HG03442 (cell line): Measurements from ENCODE around the gene MYADML2.
"Not testable (repeated sequence)": the region's sequence is repeated elsewhere in the genome, so short reads cannot be mapped to it uniquely, and the experiment has no call there.

ENCODE experiments used
- ATAC-seq: cut with Tn5 transposase; IDR thresholded peaks from one replicate; pipeline ENCODE4 v1.9.1; 2021; ENCODE audit warnings: mild to moderate bottlenecking, moderate library complexity; ENCODE audit not compliant: unreplicated experiment

MYADML2 gene

GRCh38 chr17:81959362-81960129, 12.5 kb upstream of the MYADML2 start:
- ATAC-seq: peak; percentile 64

GRCh38 chr17:81958633-81959342, 11.8 kb upstream of the MYADML2 start:
- no peak for ATAC-seq

DNA sequence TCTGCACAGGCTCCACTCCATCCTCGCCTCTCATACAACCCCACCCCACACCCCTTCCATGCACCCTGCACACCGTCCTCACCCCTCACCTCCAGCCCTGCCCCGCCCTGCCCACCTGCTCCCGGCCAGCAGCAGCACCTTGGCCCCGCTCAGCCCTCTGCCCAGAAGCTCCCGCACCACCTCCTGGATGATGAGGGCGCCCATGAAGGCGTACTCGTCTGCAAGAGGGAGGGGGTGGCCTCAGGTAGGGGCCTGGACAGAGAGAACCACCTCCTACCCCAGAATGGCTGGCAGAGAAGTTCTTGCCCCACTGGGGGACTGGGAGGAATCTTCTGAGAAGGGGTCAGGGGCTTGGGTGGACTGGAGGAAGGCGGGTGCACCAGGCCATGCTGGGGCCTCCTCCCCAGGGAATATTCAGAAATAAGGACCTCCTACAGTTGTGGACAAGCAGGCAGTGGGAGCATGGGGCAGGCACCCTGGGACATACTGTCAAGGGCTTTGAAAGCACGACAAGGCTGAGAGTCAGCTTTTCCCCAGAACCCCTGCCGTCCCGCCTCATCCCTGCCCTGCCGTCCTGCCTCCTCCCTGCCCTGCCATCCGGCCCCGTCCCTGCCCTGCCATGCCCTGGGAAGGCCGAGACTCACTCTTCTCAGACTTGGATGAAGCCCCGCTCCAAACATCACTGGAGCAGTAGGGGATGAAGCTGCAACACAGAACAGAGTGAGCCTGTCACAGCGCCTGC, 10.8 kb upstream of the MYADML2 start:
- no peak for ATAC-seq

- ATAC-seq: no peak
Observed at GRCh38 chr17:81956607-81957589, 9.9 kb upstream of the MYADML2 start.

- ATAC-seq: no peak
Observed at GRCh38 chr17:81955756-81956544, 8.9 kb upstream of the MYADML2 start.

DNA sequence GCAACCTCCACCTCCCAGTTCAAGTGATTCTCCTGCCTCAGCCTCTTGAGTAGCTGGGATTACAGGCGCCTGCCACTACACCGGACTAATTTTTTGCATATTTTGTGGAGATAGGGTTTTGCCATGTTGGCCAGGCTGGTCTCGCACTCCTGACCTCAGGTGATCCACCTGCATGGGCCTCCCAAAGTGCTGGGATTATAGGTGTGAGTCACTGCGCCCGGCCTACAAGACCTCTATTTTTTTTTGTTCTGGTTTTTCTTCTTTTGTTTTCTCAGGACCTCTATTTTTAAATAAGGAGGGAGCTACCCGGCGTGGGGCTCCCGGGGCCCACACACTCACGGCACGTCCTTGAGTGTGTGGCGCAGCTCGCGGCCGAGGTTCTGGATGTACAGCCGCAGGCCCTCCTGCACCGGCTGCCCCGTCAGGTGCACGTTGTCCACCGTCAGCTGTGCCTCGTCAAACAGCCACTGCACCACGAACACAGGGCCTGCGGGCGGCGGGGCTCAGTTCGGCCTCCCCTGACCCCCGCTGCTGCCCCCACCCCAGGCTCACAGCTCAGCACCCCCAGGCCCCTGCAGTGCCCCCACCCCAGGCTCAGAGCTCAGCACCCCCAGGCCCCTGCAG, 8.1 kb upstream of the MYADML2 start:
- no peak for ATAC-seq

GRCh38 chr17:81954131-81955057, 7.4 kb upstream of the MYADML2 start:
- ATAC-seq: no peak

- not testable (repeated sequence) for ATAC-seq
Observed at GRCh38 chr17:81953443-81953842, 6.4 kb upstream of the MYADML2 start.

DNA sequence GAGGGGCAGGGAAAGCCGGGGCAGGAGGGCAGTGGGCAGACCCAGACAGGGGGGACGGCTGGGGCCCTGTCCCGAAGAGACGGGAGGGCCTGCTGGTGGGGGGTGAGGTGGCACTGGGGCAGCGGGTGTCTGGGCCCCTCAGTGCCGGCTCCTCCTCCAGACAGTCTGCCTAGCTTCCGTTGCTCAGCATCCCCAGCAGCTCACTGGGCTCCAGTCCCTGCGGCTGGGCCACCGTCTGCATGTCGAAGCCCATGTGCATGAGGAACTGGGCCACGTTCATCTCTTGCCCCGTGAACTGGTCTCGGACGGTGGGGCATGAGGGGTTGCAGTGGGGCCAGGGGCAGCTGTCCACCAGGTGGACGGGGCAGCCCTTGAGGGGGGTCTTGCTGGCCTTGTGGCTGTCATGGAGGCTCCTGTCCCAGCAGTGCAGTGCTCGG, 5.8 kb upstream of the MYADML2 start:
- ATAC-seq: no peak

DNA sequence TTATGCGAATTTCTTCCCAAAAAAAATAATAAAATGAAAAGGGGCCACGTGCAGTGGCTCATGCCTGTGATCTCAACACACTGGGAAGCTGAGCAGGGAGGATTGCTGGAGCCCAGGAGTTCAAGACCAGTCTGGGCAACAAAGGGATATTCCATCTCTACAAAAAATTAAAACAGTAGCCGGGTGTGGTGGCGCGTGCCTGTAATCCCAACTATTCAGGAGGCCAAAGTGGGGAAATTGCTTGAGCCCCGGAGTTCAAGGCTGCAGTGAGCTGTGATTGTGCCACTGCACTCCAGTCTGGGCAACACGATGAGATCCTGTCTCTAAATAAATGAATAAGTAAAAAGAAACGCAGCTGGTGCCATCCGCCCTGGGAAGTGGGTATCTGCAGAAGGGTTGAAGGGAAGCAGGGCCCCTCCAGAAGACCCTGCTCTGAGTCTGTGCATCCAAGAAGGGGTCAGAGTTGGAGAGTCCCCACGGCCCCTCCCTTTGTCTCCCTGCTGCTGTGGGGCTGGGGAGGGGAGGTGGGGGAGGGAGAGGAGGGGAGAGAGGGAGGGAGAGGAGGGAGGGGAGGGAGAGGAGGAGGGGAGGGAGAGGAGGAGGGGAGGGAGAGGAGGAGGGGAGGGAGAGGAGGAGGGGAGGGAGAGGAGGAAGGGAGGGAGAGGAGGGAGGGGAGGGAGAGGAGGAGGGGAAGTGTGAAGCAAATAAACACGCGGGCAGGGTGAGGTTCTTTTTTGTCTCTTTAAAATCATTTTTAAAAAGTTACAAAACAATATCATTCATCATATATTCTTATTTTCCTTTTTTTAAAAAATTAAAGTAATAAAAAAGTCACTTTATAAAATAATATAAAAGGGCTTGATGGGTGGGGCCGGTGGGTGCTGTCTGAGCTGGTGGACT, 5.0 kb upstream of the MYADML2 start:
- no peak for ATAC-seq

DNA sequence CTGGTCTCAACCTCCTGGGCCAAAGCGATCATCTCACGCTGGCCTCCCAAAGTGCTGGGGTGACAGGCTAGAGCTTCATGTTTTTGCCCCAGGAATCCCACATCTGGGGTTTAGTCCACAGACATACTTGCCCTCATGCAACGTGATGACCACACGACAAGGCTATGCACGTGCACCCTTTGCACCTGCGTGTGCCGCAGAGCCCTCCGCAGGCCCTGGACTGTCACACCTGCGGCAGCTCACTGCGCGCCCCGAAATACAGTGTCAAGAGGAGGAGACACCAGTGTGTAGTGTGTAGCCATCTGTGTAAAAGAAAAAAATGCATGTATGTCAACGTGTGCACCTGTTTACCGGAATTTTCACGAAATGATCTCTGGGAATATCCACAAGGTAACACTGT, 3.5 kb upstream of the MYADML2 start:
- ATAC-seq: no peak

DNA sequence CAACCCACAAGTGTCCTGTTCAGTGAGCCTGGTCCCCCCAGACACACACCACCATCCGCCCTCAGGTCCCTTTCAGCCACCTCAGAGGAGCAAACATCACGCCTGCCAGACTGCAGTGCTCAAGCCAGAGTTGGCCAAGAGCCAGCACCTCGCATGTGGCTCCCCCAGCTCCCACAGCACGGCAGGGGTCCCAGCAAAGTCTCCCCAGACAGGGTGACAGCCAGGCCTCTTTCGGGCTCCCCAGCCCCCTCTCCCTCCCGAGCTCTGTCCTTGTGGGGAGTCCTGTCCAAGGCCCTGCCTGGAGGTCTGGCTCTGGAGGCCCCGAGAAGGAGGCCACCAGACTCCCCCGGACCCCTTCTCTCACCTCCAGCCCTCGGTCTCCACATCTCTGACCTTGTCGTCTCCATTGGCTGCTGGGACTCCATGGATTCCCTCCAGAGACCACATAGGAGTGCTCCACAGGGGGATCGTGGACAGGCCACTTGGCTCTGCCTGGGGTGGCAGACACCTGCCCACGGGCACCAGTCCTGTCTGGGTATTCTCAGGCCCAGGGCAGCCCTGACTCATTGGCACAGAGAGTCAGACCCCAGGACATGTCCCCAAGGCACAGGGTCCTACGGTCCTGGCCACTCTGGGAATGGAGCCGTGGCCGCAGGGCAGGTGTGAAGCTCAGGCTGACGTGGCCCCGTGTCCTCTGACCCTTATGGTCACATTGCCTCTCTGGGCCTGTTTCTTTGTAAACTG, 1.8 kb upstream of the MYADML2 start:
- ATAC-seq: no peak

DNA sequence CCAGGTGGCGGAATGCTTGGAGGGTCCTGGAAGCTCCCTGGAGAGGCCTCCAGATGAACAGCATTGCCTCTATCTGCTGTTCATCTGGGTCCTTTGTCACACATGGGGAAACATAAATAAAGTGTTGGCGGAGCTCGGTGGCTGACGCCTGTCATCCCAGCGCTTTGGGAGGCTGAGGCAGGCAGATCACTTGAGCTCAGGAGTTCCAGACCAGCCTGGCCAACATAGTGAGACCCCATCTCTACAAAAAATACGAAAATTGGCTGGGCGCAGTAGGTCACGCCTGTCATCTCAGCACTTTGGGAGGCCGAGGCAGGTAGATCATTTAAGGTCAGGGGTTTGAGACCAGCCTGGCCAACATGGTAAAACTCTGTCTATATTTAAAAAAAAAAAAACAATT, 2.2 kb downstream of the MYADML2 start:
- no peak for ATAC-seq

- no peak for ATAC-seq
Observed at GRCh38 chr17:81942167-81942553, 4.9 kb downstream of the MYADML2 start.

GRCh38 chr17:81941484-81942166, 5.4 kb downstream of the MYADML2 start:
- ATAC-seq: no peak
